ENCODE data around the gene SORD.

SORD gene

DNA sequence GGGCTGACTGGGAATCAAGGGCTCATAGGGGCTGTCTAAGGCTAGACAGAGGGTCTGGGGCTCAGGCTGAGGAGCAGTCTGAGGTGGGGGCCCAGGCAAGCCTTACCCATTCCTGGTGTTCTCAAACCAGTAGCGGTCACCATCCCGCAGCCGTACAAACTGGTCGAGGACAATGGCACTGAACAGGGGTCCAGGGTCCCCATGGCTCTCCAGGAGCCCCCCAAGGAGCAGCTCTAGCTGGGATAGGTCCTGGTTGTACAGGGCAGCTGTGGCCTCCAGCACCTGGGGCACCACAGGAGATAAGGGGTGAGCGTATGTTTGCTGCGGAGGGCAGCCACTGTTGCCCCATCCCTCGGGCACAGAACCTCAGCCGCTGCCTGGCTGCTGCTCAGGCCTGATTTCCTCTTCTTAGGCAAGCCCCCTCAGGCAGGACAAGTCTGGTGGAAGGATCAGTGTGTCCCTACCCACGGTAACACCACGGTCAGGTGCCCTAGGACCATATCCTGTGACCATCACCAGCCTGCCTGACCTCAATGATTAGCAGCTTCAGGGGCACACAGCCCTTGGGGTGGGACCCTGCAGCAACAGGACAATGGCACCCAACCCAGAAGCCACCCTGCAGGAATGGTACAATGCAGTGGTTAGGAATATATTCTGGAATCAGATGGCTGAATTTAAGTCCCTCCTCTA lies 85.1 kb downstream of the SORD start:
- Histone ChIP-seq H3K4me3 (ENCODE audit: low read depth, low read length) (no peak overlapping the region), H3K4me1 (ENCODE audit: control insufficient read depth, insufficient read depth, low read length) (no peaks in the 10 kb centered on the region), H3K27me3 (ENCODE audit: control insufficient read depth, insufficient read depth, low read length) (peaks cover 53% of the 10 kb centered on the region), H3K36me3 (ENCODE audit: control insufficient read depth, insufficient read depth, low read length) (no peaks in the 10 kb centered on the region), H3K9me3 (ENCODE audit: control insufficient read depth, insufficient read depth, low read length) (no peaks in the 10 kb centered on the region), H3K9ac (ENCODE audit: low read depth, low read length) (no peak overlapping the region)

DNA sequence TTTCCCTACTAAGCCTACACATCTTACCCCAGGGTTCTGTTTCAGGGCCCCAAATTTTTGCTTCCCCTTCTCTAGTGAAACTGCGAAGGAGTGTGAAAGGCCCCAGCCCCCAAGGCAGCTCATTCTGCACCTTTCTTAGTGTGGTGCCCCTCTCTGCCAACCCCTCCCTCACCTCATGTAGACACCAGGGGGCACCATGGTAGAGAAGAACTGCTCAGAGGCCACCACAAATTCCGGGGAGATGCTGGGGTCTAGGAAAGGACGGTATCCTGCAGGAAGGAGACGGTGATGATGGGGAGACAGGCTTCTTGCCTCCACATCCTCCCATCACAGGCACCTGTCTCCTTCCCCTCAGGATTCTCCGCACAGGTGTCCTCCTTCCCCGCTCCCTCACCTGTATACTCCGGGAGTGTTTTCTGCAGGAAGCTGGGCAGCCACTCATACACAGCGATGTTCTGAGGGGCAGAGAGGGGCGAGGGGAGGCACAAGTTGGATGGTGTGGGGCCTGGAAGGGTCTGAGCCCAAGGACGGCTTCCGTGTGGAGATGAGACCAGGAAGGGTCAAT lies 87.3 kb downstream of the SORD start:
- Histone ChIP-seq H3K4me3 (ENCODE audit: low read depth, low read length) (no peak overlapping the region), H3K9me3 (ENCODE audit: control insufficient read depth, insufficient read depth, low read length) (no peaks in the 10 kb centered on the region), H3K36me3 (ENCODE audit: control insufficient read depth, insufficient read depth, low read length) (no peaks in the 10 kb centered on the region), H3K4me1 (ENCODE audit: control insufficient read depth, insufficient read depth, low read length) (no peaks in the 10 kb centered on the region), H3K27me3 (ENCODE audit: control insufficient read depth, insufficient read depth, low read length) (peaks cover 73% of the 10 kb centered on the region), H3K9ac (ENCODE audit: low read depth, low read length) (no peak overlapping the region)

DNA sequence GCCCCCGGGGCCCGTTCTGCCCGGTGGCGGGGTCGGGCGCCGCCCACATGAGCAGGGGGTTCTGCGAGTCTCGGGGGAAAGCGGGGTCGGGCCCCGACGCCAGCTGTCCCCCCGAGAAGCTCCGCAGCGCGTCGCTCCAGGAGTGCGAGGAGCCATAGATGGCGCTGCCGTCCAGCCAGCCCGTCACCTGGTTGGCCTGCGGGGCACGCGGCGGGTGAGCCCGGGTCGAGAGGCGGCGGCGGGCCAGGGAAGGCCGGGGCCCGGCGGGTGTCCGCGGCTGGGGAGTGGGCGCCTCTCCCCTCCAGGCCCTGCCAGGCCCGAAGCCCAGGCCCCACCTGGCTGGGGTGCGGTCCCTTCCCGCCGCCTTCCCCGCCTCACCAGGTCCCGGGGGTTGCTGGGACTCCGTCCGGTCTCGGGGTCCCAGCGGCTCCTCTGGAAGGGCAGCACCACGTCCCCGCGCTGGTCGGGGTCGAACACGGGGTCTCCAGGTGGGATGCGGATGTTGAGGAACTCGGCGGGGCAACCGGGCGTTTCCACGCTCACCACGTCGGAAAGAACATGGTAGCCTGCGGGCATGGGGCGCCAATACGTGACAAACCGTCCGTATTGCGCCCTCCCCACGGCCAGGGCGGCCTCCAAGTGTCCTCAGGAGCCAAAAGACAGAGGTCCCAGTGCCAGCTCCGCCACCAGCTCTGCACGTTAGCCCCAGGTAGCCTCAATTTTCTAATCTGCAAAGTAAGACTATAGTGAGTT lies 88.6 kb downstream of the SORD start:
- Histone ChIP-seq H3K9ac (ENCODE audit: low read depth, low read length) (no peak overlapping the region), H3K27me3 (ENCODE audit: control insufficient read depth, insufficient read depth, low read length) (peaks cover 86% of the 10 kb centered on the region), H3K4me1 (ENCODE audit: control insufficient read depth, insufficient read depth, low read length) (no peaks in the 10 kb centered on the region), H3K36me3 (ENCODE audit: control insufficient read depth, insufficient read depth, low read length) (no peaks in the 10 kb centered on the region), H3K9me3 (ENCODE audit: control insufficient read depth, insufficient read depth, low read length) (no peaks in the 10 kb centered on the region), H3K4me3 (ENCODE audit: low read depth, low read length) (peak overlapping the region; percentile 42)

- peak overlapping the region; percentile 42 for H3K4me3 ChIP-seq (ENCODE audit: low read depth, low read length)
- H3K36me3 ChIP-seq (ENCODE audit: control insufficient read depth, insufficient read depth, low read length) = no peaks in the 10 kb centered on the region
- no peak overlapping the region for H3K9ac ChIP-seq (ENCODE audit: low read depth, low read length)
- no peaks in the 10 kb centered on the region for H3K4me1 ChIP-seq (ENCODE audit: control insufficient read depth, insufficient read depth, low read length)
- H3K9me3 ChIP-seq (ENCODE audit: control insufficient read depth, insufficient read depth, low read length) = no peaks in the 10 kb centered on the region
- peaks cover 87% of the 10 kb centered on the region for H3K27me3 ChIP-seq (ENCODE audit: control insufficient read depth, insufficient read depth, low read length)
Measured at GRCh38 chr15:45112143-45112590, 89.2 kb downstream of the SORD start.

GRCh38 chr15:45112591-45113379 lies 89.8 kb downstream of the SORD start:
- no peak overlapping the region for H3K9ac ChIP-seq (ENCODE audit: low read depth, low read length)
- H3K4me1 ChIP-seq (ENCODE audit: control insufficient read depth, insufficient read depth, low read length) = no peaks in the 10 kb centered on the region
- H3K9me3 ChIP-seq (ENCODE audit: control insufficient read depth, insufficient read depth, low read length) = no peaks in the 10 kb centered on the region
- H3K36me3 ChIP-seq (ENCODE audit: control insufficient read depth, insufficient read depth, low read length) = no peaks in the 10 kb centered on the region
- H3K4me3 ChIP-seq (ENCODE audit: low read depth, low read length) = peak overlapping the region; percentile 42
- peaks cover 93% of the 10 kb centered on the region for H3K27me3 ChIP-seq (ENCODE audit: control insufficient read depth, insufficient read depth, low read length)

GRCh38 chr15:45113380-45113990 lies 90.5 kb downstream of the SORD start:
- no peaks in the 10 kb centered on the region for H3K36me3 ChIP-seq (ENCODE audit: control insufficient read depth, insufficient read depth, low read length)
- H3K27me3 ChIP-seq (ENCODE audit: control insufficient read depth, insufficient read depth, low read length) = peaks cover 92% of the 10 kb centered on the region
- H3K4me3 ChIP-seq (ENCODE audit: low read depth, low read length) = peak overlapping the region; percentile 42
- no peaks in the 10 kb centered on the region for H3K9me3 ChIP-seq (ENCODE audit: control insufficient read depth, insufficient read depth, low read length)
- H3K4me1 ChIP-seq (ENCODE audit: control insufficient read depth, insufficient read depth, low read length) = no peaks in the 10 kb centered on the region
- H3K9ac ChIP-seq (ENCODE audit: low read depth, low read length) = no peak overlapping the region

DNA sequence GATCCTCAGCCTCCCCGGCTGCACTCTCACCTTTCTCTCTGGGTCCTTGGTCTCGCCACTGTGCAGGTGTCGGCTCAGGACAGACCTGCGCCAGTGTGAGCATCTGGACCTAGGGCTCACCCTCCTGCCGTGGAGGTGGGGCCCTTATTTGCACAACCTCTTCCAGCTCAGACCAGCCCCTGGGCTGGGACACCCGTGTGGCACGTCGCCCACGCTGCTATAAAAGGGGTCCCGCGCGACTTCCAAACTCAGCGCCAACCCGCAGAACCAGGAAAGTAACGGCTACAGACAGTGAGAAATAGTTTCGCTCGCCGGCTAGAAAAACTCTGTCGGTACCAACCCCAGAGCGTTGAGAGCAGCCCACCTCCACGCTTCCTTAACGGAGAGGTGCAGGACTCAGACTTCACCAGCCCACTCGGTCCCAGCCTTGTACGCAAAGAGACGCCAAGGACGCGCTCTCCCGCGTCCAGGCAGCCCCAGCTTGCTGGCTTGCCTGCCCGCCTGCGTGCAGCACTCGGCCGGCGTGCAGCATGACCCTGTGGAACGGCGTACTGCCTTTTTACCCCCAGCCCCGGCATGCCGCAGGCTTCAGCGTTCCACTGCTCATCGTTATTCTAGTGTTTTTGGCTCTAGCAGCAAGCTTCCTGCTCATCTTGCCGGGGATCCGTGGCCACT lies 91.2 kb downstream of the SORD start, which contains the start of the genes DUOX2 and DUOXA2:
Gene DUOX2 (minus strand): TSS at position 97 of the 675 bp plus-strand sequence. CDS start 761 bp downstream, outside the sequence.
Gene DUOXA2 (plus strand): TSS at position 251 of the 675 bp plus-strand sequence. CDS start 280 bp downstream, at position 531.
- Histone ChIP-seq H3K4me1 (ENCODE audit: control insufficient read depth, insufficient read depth, low read length) (no peaks in the 10 kb centered on the region), H3K4me3 (ENCODE audit: low read depth, low read length) (peak within 1 kb of the TSS; percentile 42), H3K27me3 (ENCODE audit: control insufficient read depth, insufficient read depth, low read length) (peaks cover 92% of the 10 kb centered on the region), H3K9me3 (ENCODE audit: control insufficient read depth, insufficient read depth, low read length) (no peaks in the 10 kb centered on the region), H3K9ac (ENCODE audit: low read depth, low read length) (no peak within 1 kb of the TSS), H3K36me3 (ENCODE audit: control insufficient read depth, insufficient read depth, low read length) (no peaks in the 10 kb centered on the region)

- Histone ChIP-seq H3K27me3 (ENCODE audit: control insufficient read depth, insufficient read depth, low read length) (peaks cover 92% of the 10 kb centered on the region), H3K4me3 (ENCODE audit: low read depth, low read length) (peak overlapping the region; percentile 42), H3K9me3 (ENCODE audit: control insufficient read depth, insufficient read depth, low read length) (no peaks in the 10 kb centered on the region), H3K36me3 (ENCODE audit: control insufficient read depth, insufficient read depth, low read length) (no peaks in the 10 kb centered on the region), H3K4me1 (ENCODE audit: control insufficient read depth, insufficient read depth, low read length) (no peaks in the 10 kb centered on the region), H3K9ac (ENCODE audit: low read depth, low read length) (no peak overlapping the region)
Measured at GRCh38 chr15:45114751-45115085, 91.7 kb downstream of the SORD start.

DNA sequence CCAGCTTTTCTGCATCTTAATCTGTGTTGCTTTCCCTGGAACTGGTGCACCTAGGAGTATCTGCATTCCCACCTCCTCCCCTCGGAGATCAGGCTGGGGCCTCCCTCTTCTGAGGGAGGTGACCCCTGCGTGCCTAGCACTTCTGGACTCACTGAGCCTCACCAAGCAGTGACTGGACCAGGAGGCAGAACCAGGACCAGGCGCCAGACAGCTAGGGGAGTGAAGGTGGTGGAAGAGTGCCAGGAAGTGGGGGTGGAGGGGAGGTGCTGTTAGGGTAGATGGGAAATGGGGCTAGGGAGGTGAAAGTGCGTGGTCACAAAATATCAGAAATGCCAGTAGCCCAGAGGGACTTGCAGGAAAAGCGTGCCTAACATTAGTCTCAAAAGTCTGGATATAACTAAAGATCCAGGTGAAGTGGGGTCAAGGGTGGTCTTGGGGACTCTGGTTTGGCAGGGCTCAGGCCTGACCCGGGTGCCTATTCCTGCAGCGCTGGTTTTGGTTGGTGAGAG lies 92.4 kb downstream of the SORD start:
- Histone ChIP-seq H3K36me3 (ENCODE audit: control insufficient read depth, insufficient read depth, low read length) (no peaks in the 10 kb centered on the region), H3K4me1 (ENCODE audit: control insufficient read depth, insufficient read depth, low read length) (no peaks in the 10 kb centered on the region), H3K9me3 (ENCODE audit: control insufficient read depth, insufficient read depth, low read length) (no peaks in the 10 kb centered on the region), H3K4me3 (ENCODE audit: low read depth, low read length) (peak overlapping the region; percentile 41), H3K27me3 (ENCODE audit: control insufficient read depth, insufficient read depth, low read length) (peaks cover 92% of the 10 kb centered on the region), H3K9ac (ENCODE audit: low read depth, low read length) (no peak overlapping the region)

- peaks cover 94% of the 10 kb centered on the region for H3K27me3 ChIP-seq (ENCODE audit: control insufficient read depth, insufficient read depth, low read length)
- no peak overlapping the region for H3K9ac ChIP-seq (ENCODE audit: low read depth, low read length)
- no peaks in the 10 kb centered on the region for H3K36me3 ChIP-seq (ENCODE audit: control insufficient read depth, insufficient read depth, low read length)
- peak overlapping the region; percentile 41 for H3K4me3 ChIP-seq (ENCODE audit: low read depth, low read length)
- no peaks in the 10 kb centered on the region for H3K9me3 ChIP-seq (ENCODE audit: control insufficient read depth, insufficient read depth, low read length)
- no peaks in the 10 kb centered on the region for H3K4me1 ChIP-seq (ENCODE audit: control insufficient read depth, insufficient read depth, low read length)
Measured at GRCh38 chr15:45116006-45116481, 93.0 kb downstream of the SORD start.
